Measurements from ENCODE around the gene IARS2. TPM values are rescaled to one million over a fixed set of nuclear protein-coding genes. Genes with fewer than 3 reads are reported as not detected.

IARS2 gene
- total RNA-seq, 1 experiment from 2014 or later: 106 TPM

- Histone ChIP-seq H3K9ac (ENCODE audit: low read length) (no peak overlapping the region), H3K9me3 (ENCODE audit: control insufficient read depth in 1 of 2, insufficient read depth in 1 of 2, low read depth in 1 of 2, low read length in 2 of 2) (no peaks in the 10 kb centered on the region), H3K9me2 (ENCODE audit: insufficient read depth) (no peaks in the 10 kb centered on the region), H3K4me1 (ENCODE audit: control insufficient read depth in 1 of 2, insufficient read depth in 2 of 2, low read length in 2 of 2) (no peaks in the 10 kb centered on the region), H3K79me2 (ENCODE audit: insufficient read depth, low read length) (peaks cover 14% of the 10 kb centered on the region), H3K27ac (ENCODE audit: low read depth, low read length) (no peak overlapping the region), H2AFZ (ENCODE audit: low read depth, low read length, poor library complexity, severe bottlenecking) (no peak overlapping the region), H3K4me3 (replicated peaks in 1 of 2; ENCODE audit: low read depth in 1 of 2, low read length in 2 of 2) (no peak overlapping the region), H3K4me2 (ENCODE audit: low read length) (no peak overlapping the region), H3K27me3 (ENCODE audit: insufficient read depth, low read length) (no peaks in the 10 kb centered on the region), H4K20me1 (ENCODE audit: insufficient read depth) (no peaks in the 10 kb centered on the region; the same call in 1 of the 2 replicates), H3K36me3 (ENCODE audit: control insufficient read depth in 1 of 2, insufficient read depth in 2 of 2, low read length in 2 of 2) (peaks cover 10 to 11% of the 10 kb centered on the region in 2 experiments; a peak in 2 of 4 replicates)
- intact Hi-C loops (cut with micrococcal nuclease): loop anchor here (10.0 kb wide), 2 partner anchors 248 to 288 kb away; no protein-coding TSS in a partner anchor
- DNase-seq (ENCODE audit: low read depth, low spot score): no peak
- ChIA-PET CTCF (interaction anchor here (2.2 kb wide), 1 partner anchor 11 kb away, joined by 15 read pairs; no protein-coding TSS in a partner anchor), POLR2A (no interaction called here), RAD21 (ENCODE audit: low non-redundant PET in 1 of 2, low total read pairs in 2 of 2, uncharacterized antibody in 2 of 2, unreplicated experiment in 2 of 2) (no interaction called here)
- no peak for ATAC-seq
- TF ChIP-seq EGR1 (IDR thresholded peaks at IDR 0.05; ENCODE audit: low read depth) (no peak), ZBTB33 (IDR thresholded peaks at IDR 0.05; ENCODE audit: extremely low read depth, insufficient replicate concordance, low read length) (no peak), REST (IDR thresholded peaks at IDR 0.05; ENCODE audit: low read depth) (no peak), SP1 (IDR thresholded peaks at IDR 0.05; ENCODE audit: low read depth) (no peak), CEBPB (IDR thresholded peaks at IDR 0.05; ENCODE audit: low read depth) (no peak), EZH2 (IDR thresholded peaks at IDR 0.05) (no peak), SIN3A (IDR thresholded peaks at IDR 0.05; ENCODE audit: low read depth) (no peak), JUND (IDR thresholded peaks at IDR 0.05) (no peak), ZNF274 (IDR thresholded peaks at IDR 0.05; ENCODE audit: low read depth, low read length) (no peak), FOSL1 (IDR thresholded peaks at IDR 0.05; ENCODE audit: low read depth) (no peak), TCF7L2 (IDR thresholded peaks at IDR 0.05; ENCODE audit: borderline replicate concordance, extremely low read depth, insufficient read depth, insufficient read length) (no peak), YY1 (IDR thresholded peaks at IDR 0.05; ENCODE audit: extremely low read depth, insufficient replicate concordance, low read depth, low read length) (no peak), ZFX (IDR thresholded peaks at IDR 0.05) (no peak), EZH2phosphoT487 (IDR thresholded peaks at IDR 0.05; ENCODE audit: borderline replicate concordance) (no peak), SRF (IDR thresholded peaks at IDR 0.05; ENCODE audit: low read depth) (no peak), CBX3 (IDR thresholded peaks at IDR 0.05; ENCODE audit: low read depth) (no peak), ELF1 (IDR thresholded peaks at IDR 0.05; ENCODE audit: borderline replicate concordance, low read depth) (no peak), CTCF (IDR thresholded peaks at IDR 0.05 in 2 of 3, conservative IDR thresholded peaks at IDR 0.05 in 1 of 3; ENCODE audit: borderline replicate concordance in 1 of 3, insufficient read depth in 1 of 3, low read depth in 2 of 3, low read length in 2 of 3) (no peak)
- no TSS peak for BruUV-seq (replicated peaks)
Measured at GRCh38 chr1:220123066-220123465, 29.1 kb downstream of the IARS2 start.
